ENCODE data around the gene EML6.

DNA sequence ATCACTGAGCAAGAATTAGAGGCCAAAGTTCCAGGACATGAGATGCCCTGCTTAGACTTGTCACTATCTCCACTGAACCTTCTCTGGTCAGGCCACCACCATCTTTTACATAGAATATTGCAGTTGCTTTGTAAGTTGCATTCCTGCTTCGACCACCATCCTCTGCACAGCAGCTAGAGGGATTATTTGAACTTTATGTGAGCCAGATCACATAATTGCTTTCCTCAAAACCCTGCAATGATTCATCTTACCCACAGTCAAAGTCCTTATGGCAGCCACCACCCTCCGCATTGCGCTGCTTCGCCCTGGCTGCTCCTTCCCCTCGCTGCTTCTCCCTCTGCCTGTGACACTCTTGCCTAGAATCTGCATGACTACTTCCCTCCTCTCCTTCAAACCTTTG is 111.3 kb downstream of the EML6 start:
- TF ChIP-seq POLR2A (IDR thresholded peaks at IDR 0.05; ENCODE audit: low read length) (no peak), GATA1 (IDR thresholded peaks at IDR 0.05; ENCODE audit: low read depth, low read length) (no peak)
